GM12878 (cell line): ENCODE measurements around the gene PIP5KL1. TPM values are rescaled to one million over a fixed set of nuclear protein-coding genes. Genes with fewer than 3 reads are reported as not detected.

Experiments
- BACH1 ChIP-seq: fragments of 450-650 bp; IDR thresholded peaks from 2 replicates; pipeline ENCODE4 v1.6.1; 2017; ENCODE audit warnings: mild to moderate bottlenecking, borderline replicate concordance
- BCL11A ChIP-seq: IDR thresholded peaks from 2 replicates; pipeline ENCODE4 v1.6.1; 2011; ENCODE audit warnings: low read depth, low read length
- BHLHE40 ChIP-seq, 2 experiments: fragments of 450-650 bp in 1 of 2; IDR thresholded peaks; 2 replicates each; pipeline ENCODE4 v1.6.1; 2011 to 2017; ENCODE audit warnings: low read depth in 2 of 2, borderline replicate concordance in 1 of 2, improper control_type of control experiment in 1 of 2, low read length in 1 of 2, mild to moderate bottlenecking in 1 of 2
- BRCA1 ChIP-seq: IDR thresholded peaks from 2 replicates; pipeline ENCODE4 v1.6.1; 2011; ENCODE audit warnings: low read depth, low read length, improper control_type of control experiment
- FOS ChIP-seq: IDR thresholded peaks from 3 replicates; pipeline ENCODE4 v1.6.1; 2011; ENCODE audit warnings: borderline replicate concordance; ENCODE audit not compliant: insufficient read length; ENCODE audit errors: extremely low read depth
- IKZF2 ChIP-seq, 2 experiments: fragments of 450-650 bp; IDR thresholded peaks; 2 replicates each; pipeline ENCODE4 v1.6.1; 2017; ENCODE audit warnings: mild to moderate bottlenecking in 2 of 2, moderate library complexity in 2 of 2
- IRF4 ChIP-seq: IDR thresholded peaks from 2 replicates; pipeline ENCODE4 v1.6.1; 2011; ENCODE audit warnings: low read depth, low read length
- KAT2A ChIP-seq: conservative IDR thresholded peaks from 2 replicates; pipeline ENCODE4 v1.6.1; 2011; ENCODE audit warnings: low read depth, low read length; ENCODE audit not compliant: control insufficient read depth
- MXI1 ChIP-seq: fragments of 150-350 bp; IDR thresholded peaks from 2 replicates; pipeline ENCODE4 v1.6.1; 2011; ENCODE audit warnings: low read depth, mild to moderate bottlenecking, inconsistent platforms, low read length, improper control_type of control experiment
- PAX5 ChIP-seq: IDR thresholded peaks from 2 replicates; pipeline ENCODE4 v1.6.1; 2011; ENCODE audit warnings: low read depth, low read length, borderline replicate concordance
- POLR2AphosphoS2 ChIP-seq: IDR thresholded peaks from 2 replicates; pipeline ENCODE4 v1.6.1; 2011; ENCODE audit warnings: low read depth, mild to moderate bottlenecking, low read length, improper control_type of control experiment, moderate library complexity
- POLR2AphosphoS5 ChIP-seq: IDR thresholded peaks from 2 replicates; pipeline ENCODE4 v1.6.1; 2011; ENCODE audit warnings: mild to moderate bottlenecking, low read length, inconsistent platforms
- RB1 ChIP-seq: fragments of 450-650 bp; formaldehyde crosslinking; IDR thresholded peaks from 2 replicates; pipeline ENCODE4 v1.6.1; 2017; ENCODE audit warnings: mild to moderate bottlenecking, borderline replicate concordance
- SPI1 ChIP-seq: IDR thresholded peaks from 2 replicates; pipeline ENCODE4 v1.6.1; 2011; ENCODE audit warnings: low read depth, mild to moderate bottlenecking, low read length, moderate library complexity, borderline replicate concordance; ENCODE audit not compliant: insufficient read depth
- STAT3 ChIP-seq: IDR thresholded peaks from 2 replicates; pipeline ENCODE4 v1.6.1; 2011; ENCODE audit warnings: low read depth, low read length, improper control_type of control experiment
- TCF7 ChIP-seq: IDR thresholded peaks from 2 replicates; pipeline ENCODE4 v1.6.1; 2014; ENCODE audit warnings: antibody characterized with exemption, borderline replicate concordance
- YY1 ChIP-seq: IDR thresholded peaks from 2 replicates; pipeline ENCODE4 v1.6.1; 2011; ENCODE audit warnings: low read depth, mild to moderate bottlenecking, low read length
- ZZZ3 ChIP-seq: IDR thresholded peaks from 2 replicates; pipeline ENCODE4 v1.6.1; 2011; ENCODE audit warnings: low read depth; ENCODE audit not compliant: control insufficient read depth, insufficient read length
- polyA plus RNA-seq, 11 experiments: library from polyadenylated mRNA; depleted of rRNA in 4 of 11; unstranded in 6 of 11; stranded (reverse) in 5 of 11; fragments of >200 nt; fragmentation: Nextera tagmentation in 4 of 11; fragmentation: Illumina TruSeq in 1 of 11; extraction: Ambion mirVana in 4 of 11; extraction: Trizol in 1 of 11; gene quantifications; 1 replicate in 1 of 11; 2 replicates in 10 of 11; pipeline versions ENCODE4 v1.2.1 to v1.2.3, GENCODE V29; 2011 to 2016; ENCODE audit warnings: inconsistent platforms in 2 of 11, missing spikeins in 2 of 11, low read depth in 1 of 11
- total RNA-seq, 4 experiments: library from RNA; depleted of rRNA in 3 of 4; stranded (reverse); fragments of >200 nt in 3 of 4; fragmentation: Illumina TruSeq in 1 of 4; extraction: Trizol in 1 of 4; gene quantifications; 2 replicates each; pipeline versions ENCODE4 v1.2.1 to v1.2.3, GENCODE V29; 2013 to 2021
- TF ChIP-seq, protein P1 (sequence below), 3 experiments: IDR thresholded peaks in 2 of 3; conservative IDR thresholded peaks in 1 of 3; 2 replicates each; pipeline ENCODE4 v1.5.1; 2011; ENCODE audit warnings: low read depth in 3 of 3, low read length in 3 of 3, mild to moderate bottlenecking in 3 of 3, control low read depth in 2 of 3, moderate library complexity in 2 of 3, inconsistent platforms in 1 of 3, mixed read lengths in 1 of 3; ENCODE audit not compliant: control insufficient read depth in 2 of 3, insufficient read depth in 1 of 3; ENCODE audit errors: extremely low read depth in 1 of 3
- TF ChIP-seq, protein P2 (sequence below): fragments of 450-650 bp; IDR thresholded peaks from 2 replicates; pipeline ENCODE4 v1.6.1; 2016; ENCODE audit warnings: mild to moderate bottlenecking
- TF ChIP-seq, protein P3 (sequence below): fragments of 450-650 bp; IDR thresholded peaks from 2 replicates; pipeline ENCODE4 v1.6.1; 2017; ENCODE audit warnings: mild to moderate bottlenecking, moderate library complexity
- TF ChIP-seq, protein P4 (sequence below): IDR thresholded peaks from 2 replicates; pipeline ENCODE4 v1.6.1; 2011; ENCODE audit warnings: low read depth, mild to moderate bottlenecking, low read length, moderate library complexity, borderline replicate concordance; ENCODE audit errors: extremely low read depth

PIP5KL1 gene
- total and polyA plus RNA-seq, 10 of the 15 experiments (the other 5 are each of a cell fraction or from before 2014, with no cell fraction given) = 0.04 to 0.67 (median 0.43) TPM; not detected in 2

DNA sequence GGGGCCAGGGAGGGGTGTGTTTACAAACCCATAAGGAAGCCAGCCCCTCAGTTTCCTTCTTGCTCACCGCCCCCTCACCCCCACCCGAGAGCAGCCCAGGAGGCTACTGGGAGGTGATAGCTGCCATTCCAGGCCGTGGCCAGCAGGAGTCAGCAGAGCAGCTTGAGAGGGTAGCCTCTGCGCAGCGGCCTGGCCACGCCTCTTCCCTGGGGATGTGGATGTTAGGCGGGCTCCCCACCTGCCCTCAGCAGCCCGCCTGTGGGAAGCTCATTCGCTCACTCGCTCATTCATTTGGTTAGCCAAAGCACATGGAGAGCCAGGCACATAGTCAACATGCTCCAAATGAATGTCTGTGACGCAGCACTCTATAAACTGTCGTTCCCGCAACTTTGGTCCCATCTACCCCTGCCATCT, 13.2 kb upstream of the PIP5KL1 start (continued):
- TF ChIP-seq, protein P1, sequence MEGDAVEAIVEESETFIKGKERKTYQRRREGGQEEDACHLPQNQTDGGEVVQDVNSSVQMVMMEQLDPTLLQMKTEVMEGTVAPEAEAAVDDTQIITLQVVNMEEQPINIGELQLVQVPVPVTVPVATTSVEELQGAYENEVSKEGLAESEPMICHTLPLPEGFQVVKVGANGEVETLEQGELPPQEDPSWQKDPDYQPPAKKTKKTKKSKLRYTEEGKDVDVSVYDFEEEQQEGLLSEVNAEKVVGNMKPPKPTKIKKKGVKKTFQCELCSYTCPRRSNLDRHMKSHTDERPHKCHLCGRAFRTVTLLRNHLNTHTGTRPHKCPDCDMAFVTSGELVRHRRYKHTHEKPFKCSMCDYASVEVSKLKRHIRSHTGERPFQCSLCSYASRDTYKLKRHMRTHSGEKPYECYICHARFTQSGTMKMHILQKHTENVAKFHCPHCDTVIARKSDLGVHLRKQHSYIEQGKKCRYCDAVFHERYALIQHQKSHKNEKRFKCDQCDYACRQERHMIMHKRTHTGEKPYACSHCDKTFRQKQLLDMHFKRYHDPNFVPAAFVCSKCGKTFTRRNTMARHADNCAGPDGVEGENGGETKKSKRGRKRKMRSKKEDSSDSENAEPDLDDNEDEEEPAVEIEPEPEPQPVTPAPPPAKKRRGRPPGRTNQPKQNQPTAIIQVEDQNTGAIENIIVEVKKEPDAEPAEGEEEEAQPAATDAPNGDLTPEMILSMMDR (IDR thresholded peaks at IDR 0.05 in 2 of 3, conservative IDR thresholded peaks at IDR 0.05 in 1 of 3; ENCODE audit: control insufficient read depth in 2 of 3, extremely low read depth in 1 of 3, insufficient read depth in 1 of 3, low read depth in 3 of 3, low read length in 3 of 3) = peak; percentile 72 to 96 (median 92)
- TF ChIP-seq BACH1 (no peak), IRF4 (0 out of 2 replicates have a peak, but pooled peaks have one; percentile 16), POLR2AphosphoS5 (no peak), PAX5 (no peak), STAT3 (no peak), FOS (no peak), YY1 (peak; percentile 83), MXI1 (no peak), BCL11A (no peak), IKZF2 (IDR thresholded peaks at IDR 0.05) (0 out of 4 replicates have a peak, but pooled peaks of 1 of the 2 experiments have one; percentile 15), SPI1 (no peak), BRCA1 (no peak), ZZZ3 (no peak), TCF7 (no peak), POLR2AphosphoS2 (0 out of 2 replicates have a peak, but pooled peaks have one; percentile 12), BHLHE40 (IDR thresholded peaks at IDR 0.05; ENCODE audit: borderline replicate concordance in 1 of 2, low read depth in 2 of 2, low read length in 1 of 2) (0 out of 4 replicates have a peak, but pooled peaks of 1 of the 2 experiments have one; percentile 8), RB1 (no peak; the same call in 1 of the 2 replicates), KAT2A (no peak)
- TF ChIP-seq, protein P2, sequence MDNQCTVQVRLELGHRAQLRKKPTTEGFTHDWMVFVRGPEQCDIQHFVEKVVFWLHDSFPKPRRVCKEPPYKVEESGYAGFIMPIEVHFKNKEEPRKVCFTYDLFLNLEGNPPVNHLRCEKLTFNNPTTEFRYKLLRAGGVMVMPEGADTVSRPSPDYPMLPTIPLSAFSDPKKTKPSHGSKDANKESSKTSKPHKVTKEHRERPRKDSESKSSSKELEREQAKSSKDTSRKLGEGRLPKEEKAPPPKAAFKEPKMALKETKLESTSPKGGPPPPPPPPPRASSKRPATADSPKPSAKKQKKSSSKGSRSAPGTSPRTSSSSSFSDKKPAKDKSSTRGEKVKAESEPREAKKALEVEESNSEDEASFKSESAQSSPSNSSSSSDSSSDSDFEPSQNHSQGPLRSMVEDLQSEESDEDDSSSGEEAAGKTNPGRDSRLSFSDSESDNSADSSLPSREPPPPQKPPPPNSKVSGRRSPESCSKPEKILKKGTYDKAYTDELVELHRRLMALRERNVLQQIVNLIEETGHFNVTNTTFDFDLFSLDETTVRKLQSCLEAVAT = no peak
- TF ChIP-seq, protein P3, sequence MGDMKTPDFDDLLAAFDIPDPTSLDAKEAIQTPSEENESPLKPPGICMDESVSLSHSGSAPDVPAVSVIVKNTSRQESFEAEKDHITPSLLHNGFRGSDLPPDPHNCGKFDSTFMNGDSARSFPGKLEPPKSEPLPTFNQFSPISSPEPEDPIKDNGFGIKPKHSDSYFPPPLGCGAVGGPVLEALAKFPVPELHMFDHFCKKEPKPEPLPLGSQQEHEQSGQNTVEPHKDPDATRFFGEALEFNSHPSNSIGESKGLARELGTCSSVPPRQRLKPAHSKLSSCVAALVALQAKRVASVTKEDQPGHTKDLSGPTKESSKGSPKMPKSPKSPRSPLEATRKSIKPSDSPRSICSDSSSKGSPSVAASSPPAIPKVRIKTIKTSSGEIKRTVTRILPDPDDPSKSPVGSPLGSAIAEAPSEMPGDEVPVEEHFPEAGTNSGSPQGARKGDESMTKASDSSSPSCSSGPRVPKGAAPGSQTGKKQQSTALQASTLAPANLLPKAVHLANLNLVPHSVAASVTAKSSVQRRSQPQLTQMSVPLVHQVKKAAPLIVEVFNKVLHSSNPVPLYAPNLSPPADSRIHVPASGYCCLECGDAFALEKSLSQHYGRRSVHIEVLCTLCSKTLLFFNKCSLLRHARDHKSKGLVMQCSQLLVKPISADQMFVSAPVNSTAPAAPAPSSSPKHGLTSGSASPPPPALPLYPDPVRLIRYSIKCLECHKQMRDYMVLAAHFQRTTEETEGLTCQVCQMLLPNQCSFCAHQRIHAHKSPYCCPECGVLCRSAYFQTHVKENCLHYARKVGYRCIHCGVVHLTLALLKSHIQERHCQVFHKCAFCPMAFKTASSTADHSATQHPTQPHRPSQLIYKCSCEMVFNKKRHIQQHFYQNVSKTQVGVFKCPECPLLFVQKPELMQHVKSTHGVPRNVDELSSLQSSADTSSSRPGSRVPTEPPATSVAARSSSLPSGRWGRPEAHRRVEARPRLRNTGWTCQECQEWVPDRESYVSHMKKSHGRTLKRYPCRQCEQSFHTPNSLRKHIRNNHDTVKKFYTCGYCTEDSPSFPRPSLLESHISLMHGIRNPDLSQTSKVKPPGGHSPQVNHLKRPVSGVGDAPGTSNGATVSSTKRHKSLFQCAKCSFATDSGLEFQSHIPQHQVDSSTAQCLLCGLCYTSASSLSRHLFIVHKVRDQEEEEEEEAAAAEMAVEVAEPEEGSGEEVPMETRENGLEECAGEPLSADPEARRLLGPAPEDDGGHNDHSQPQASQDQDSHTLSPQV = no peak
- TF ChIP-seq, protein P4, sequence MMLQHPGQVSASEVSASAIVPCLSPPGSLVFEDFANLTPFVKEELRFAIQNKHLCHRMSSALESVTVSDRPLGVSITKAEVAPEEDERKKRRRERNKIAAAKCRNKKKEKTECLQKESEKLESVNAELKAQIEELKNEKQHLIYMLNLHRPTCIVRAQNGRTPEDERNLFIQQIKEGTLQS = no peak
